IPS-18a (cell line): Measurements from ENCODE around the gene PTGR2.
"Not testable (repeated sequence)": the region's sequence is repeated elsewhere in the genome, so short reads cannot be mapped to it uniquely, and the experiment has no call there.

Source experiments
- H3K27ac ChIP-seq: one replicate; pipeline ENCODE4 v1.5.1; 2013; ENCODE audit warnings: low read length
- H3K27me3 ChIP-seq: one replicate; pipeline ENCODE4 v1.6.1; 2013; ENCODE audit warnings: mild to moderate bottlenecking, low read length; ENCODE audit not compliant: control insufficient read depth, insufficient read depth
- H3K36me3 ChIP-seq: one replicate; pipeline ENCODE4 v1.6.1; 2013; ENCODE audit warnings: low read depth, low read length; ENCODE audit not compliant: control insufficient read depth
- H3K4me1 ChIP-seq: one replicate; pipeline ENCODE4 v1.6.1; 2013; ENCODE audit warnings: low read depth, low read length; ENCODE audit not compliant: control insufficient read depth
- H3K4me3 ChIP-seq: one replicate; pipeline ENCODE4 v1.5.1; 2013; ENCODE audit warnings: low read length
- H3K9ac ChIP-seq: one replicate; pipeline ENCODE4 v1.6.1; 2013; ENCODE audit warnings: mild to moderate bottlenecking, low read length, moderate library complexity
- H3K9me3 ChIP-seq: one replicate; pipeline ENCODE4 v1.6.1; 2013; ENCODE audit warnings: low read depth, low read length; ENCODE audit not compliant: control insufficient read depth

The PTGR2 gene

DNA sequence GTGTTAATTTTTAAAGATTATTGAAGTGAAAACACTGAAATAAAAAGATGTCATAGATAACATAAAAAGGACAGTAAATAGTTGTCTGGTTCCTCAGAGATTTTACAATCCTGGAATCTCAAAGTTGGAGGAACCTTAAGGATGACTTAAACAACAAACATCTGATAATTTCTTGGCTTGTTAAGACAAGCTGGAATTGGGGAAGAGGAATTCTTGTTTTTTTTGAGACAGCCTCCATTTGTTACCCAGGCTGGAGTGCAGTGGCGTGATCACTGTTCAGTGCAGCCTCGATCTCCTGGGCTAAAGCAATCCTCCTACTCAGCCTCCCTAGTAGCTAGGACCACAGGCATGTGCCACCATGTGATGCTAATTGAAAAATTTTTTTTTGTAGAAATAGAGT is 37.3 kb downstream of the PTGR2 start:
- Histone ChIP-seq H3K9ac (no peak overlapping the region), H3K36me3 (peaks cover 8% of the 10 kb centered on the region), H3K9me3 (no peaks in the 10 kb centered on the region), H3K27me3 (no peaks in the 10 kb centered on the region), H3K4me3 (no peak overlapping the region), H3K4me1 (peaks cover 4% of the 10 kb centered on the region), H3K27ac (no peak overlapping the region)

DNA sequence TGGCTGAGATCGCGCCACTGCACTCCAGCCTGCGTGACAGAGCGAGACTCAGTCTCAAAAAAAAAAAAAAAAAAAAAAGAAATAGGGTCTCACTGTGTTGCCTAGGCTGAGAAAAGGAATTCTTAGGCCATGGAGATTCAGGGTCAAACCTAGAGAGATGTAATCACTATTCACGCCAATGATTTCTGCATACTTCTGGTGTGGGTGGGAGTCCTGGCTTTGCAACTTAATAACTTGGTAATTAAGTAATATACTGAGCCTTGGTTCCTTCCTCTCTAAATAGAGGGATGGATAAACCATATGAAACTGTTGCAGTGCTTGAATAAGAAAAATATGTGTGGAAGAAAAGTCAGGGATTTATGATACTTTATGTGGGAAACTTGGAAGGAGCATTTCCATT is 37.7 kb downstream of the PTGR2 start:
- H3K4me1 ChIP-seq: peaks cover 4% of the 10 kb centered on the region
- H3K27me3 ChIP-seq: no peaks in the 10 kb centered on the region
- H3K27ac ChIP-seq: no peak overlapping the region
- peaks cover 12% of the 10 kb centered on the region for H3K36me3 ChIP-seq
- no peaks in the 10 kb centered on the region for H3K9me3 ChIP-seq
- no peak overlapping the region for H3K4me3 ChIP-seq
- no peak overlapping the region for H3K9ac ChIP-seq

DNA sequence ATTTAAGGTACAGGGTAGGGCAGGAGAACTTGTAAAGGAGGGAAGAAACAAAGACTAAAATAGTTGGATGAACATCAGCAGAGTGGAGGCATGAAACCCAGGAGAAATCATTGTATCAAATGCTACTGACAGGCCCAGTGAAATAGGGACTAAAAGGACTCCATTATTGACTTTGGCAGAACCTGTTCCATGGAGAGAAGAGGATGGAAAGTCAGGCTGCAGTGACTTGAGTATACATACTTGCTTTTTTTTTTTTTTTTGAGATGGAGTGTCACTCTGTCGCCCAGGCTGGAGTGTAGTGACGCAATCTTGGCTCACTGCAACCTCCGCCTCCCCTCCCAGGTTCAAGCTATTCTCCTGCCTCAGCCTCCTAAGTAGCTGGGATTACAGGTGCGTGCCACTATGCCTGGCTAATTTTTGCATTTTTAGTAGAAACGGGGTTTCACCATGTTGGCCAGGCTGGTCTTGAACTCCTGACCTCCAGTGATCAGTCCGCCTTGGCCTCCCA is 42.6 kb downstream of the PTGR2 start:
- not testable (repeated sequence) for H3K9me3 ChIP-seq, H3K4me1 ChIP-seq, H3K4me3 ChIP-seq, H3K27me3 ChIP-seq, H3K27ac ChIP-seq, H3K9ac ChIP-seq
- peaks cover 48% of the 10 kb centered on the region for H3K36me3 ChIP-seq

DNA sequence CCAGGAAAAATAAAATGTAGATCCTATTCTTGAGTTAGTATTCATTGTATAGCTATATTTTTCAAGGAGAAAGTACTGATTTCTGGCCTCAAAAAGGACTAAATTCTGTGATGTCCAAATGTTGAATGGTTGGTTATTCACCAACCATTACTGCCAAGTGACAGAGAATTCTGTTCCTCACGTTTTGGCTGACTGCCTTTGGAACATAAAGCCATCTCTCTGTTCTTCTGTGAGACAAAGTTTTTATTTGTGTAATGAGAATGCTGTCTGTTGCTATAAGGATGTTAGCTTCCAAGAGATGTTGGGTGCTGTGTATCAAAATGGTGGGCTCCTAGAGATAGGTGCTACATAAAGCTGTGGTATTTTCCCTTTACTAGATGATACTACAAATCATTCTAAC is 44.3 kb downstream of the PTGR2 start:
- Histone ChIP-seq H3K27me3 (no peaks in the 10 kb centered on the region), H3K4me3 (no peak overlapping the region), H3K9ac (no peak overlapping the region), H3K27ac (no peak overlapping the region), H3K4me1 (no peaks in the 10 kb centered on the region), H3K36me3 (peaks cover 48% of the 10 kb centered on the region), H3K9me3 (no peaks in the 10 kb centered on the region)

DNA sequence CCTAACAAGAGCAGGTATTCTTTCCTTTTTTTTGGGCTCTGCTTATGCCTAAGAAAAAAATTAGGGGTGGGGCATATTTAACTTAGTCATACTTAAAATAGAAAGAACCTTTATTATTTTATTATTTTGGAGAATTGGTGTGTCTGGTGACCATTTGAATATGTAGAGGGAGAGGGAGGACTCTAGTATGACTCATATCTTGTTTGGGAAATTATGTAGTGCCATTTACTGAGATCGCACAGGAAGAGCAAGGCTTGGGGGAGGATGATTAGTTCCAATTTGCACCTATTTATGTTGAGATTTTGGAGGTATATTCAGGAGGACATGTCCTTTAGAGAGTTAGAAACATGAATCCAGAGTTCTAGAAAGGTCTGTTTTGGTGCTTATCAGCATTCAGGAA is 44.9 kb downstream of the PTGR2 start:
- H3K9me3 ChIP-seq: no peaks in the 10 kb centered on the region
- H3K4me3 ChIP-seq: no peak overlapping the region
- H3K27ac ChIP-seq: no peak overlapping the region
- no peaks in the 10 kb centered on the region for H3K4me1 ChIP-seq
- peaks cover 48% of the 10 kb centered on the region for H3K36me3 ChIP-seq
- no peaks in the 10 kb centered on the region for H3K27me3 ChIP-seq
- H3K9ac ChIP-seq: no peak overlapping the region

DNA sequence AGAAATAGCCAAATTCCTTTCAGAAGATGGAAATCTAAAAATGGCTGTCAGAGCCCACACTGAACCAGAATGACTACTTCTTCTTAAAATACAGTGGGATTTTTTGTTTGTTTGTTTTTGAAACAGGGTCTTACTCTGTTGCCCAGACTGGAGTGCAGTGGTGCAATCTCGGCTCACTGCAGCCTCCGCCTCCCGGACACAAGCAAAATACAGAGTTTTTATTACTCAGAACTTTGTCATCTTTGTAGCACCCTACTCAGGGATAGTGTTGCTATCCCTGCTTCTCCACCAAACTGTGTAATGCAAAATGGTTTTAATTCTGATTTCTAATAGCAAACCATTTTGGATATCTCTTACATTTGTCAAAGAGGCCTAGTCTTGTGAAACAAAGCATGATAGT is 51.4 kb downstream of the PTGR2 start:
- H3K27ac ChIP-seq: no peak overlapping the region
- no peak overlapping the region for H3K9ac ChIP-seq
- H3K4me1 ChIP-seq: no peaks in the 10 kb centered on the region
- no peaks in the 10 kb centered on the region for H3K27me3 ChIP-seq
- H3K36me3 ChIP-seq: peaks cover 45% of the 10 kb centered on the region
- no peak overlapping the region for H3K4me3 ChIP-seq
- no peaks in the 10 kb centered on the region for H3K9me3 ChIP-seq

DNA sequence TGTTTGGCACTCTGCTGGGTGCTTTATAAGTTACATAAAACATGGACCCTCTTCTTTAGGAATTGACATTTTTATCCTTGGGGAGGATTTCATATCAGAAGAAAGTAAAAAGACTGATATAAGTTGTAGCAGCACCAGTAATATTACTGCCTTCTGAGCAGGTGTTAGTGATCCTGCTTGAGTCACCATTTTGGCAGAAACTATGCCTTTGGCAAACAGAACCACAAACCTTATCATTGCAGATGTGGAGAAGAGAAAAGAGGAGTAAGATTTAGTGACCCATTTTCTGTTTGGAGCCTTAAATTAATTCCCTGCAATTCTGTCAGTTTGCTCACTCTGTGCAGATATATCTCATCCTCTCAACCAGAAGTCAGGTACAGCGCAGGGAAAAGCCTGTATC is 58.0 kb downstream of the PTGR2 start:
- Histone ChIP-seq H3K9ac (no peak overlapping the region), H3K9me3 (no peaks in the 10 kb centered on the region), H3K36me3 (peaks cover 58% of the 10 kb centered on the region), H3K4me3 (no peak overlapping the region), H3K27me3 (no peaks in the 10 kb centered on the region), H3K4me1 (no peaks in the 10 kb centered on the region), H3K27ac (no peak overlapping the region)

DNA sequence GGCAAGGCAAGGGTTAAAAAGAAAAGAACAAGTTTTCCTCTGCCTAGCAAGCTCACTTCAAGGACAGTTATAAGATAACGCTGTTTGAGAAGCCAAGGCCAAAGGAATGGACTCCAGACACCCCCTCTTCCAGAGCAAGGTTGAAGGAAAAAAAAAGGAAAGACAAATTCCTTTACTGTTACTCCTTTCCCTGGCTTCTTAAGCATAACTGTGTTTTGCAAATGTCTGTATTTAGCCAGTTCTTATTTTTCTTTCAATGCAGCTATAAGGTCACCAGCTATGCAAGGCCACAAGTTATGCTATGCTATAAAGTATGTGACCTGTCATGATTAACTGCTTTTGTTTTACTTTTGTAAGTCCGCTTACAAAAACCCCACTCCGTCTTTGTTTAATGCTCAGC is 61.6 kb downstream of the PTGR2 start:
- no peaks in the 10 kb centered on the region for H3K9me3 ChIP-seq
- H3K27ac ChIP-seq: no peak overlapping the region
- H3K27me3 ChIP-seq: no peaks in the 10 kb centered on the region
- H3K4me1 ChIP-seq: no peaks in the 10 kb centered on the region
- H3K36me3 ChIP-seq: peaks cover 39% of the 10 kb centered on the region
- no peak overlapping the region for H3K4me3 ChIP-seq
- no peak overlapping the region for H3K9ac ChIP-seq

DNA sequence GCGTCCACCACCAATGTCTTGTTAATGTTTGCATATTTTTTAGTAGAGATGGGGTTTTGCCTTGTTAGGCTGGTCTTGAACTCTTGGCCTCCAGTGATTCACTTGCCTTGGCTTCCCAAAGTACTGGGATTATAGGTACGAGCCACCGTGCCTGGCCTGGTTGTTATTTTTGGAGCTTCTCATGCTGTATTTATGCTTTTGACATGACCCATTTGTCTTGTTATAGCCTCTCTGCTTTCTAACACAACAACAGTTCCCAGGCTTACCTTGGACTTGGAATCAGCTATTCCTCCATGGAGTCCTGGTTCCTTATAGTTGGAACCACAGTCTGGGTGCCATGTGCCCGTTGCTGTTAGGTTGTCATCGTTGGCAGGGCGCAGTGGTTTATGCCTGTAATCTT is 64.7 kb downstream of the PTGR2 start:
- Histone ChIP-seq H3K27ac (no peak overlapping the region), H3K9ac (no peak overlapping the region), H3K9me3 (no peaks in the 10 kb centered on the region), H3K27me3 (no peaks in the 10 kb centered on the region), H3K36me3 (peaks cover 22% of the 10 kb centered on the region), H3K4me1 (no peaks in the 10 kb centered on the region), H3K4me3 (no peak overlapping the region)

DNA sequence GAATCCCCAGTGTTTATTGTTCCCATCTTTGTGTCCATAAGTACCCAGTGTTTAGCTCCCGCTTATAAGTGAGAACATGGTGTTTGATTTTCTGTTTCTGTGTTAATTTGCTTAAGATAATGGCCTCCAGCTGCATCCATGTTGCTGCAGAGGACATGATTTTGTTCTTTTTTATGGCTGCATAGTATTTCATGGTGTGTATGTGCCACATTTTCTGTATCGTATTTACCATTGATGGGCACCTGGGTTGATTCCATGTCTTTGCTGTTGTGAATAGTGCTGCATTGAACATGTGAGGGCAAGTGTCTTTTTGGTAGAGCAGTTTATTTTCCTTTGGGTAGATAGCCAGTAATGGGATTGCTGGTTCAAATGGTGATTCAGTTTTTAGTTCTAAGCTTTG is 67.8 kb downstream of the PTGR2 start:
- H3K36me3 ChIP-seq: peaks cover 34% of the 10 kb centered on the region
- H3K4me1 ChIP-seq: not testable (repeated sequence)

DNA sequence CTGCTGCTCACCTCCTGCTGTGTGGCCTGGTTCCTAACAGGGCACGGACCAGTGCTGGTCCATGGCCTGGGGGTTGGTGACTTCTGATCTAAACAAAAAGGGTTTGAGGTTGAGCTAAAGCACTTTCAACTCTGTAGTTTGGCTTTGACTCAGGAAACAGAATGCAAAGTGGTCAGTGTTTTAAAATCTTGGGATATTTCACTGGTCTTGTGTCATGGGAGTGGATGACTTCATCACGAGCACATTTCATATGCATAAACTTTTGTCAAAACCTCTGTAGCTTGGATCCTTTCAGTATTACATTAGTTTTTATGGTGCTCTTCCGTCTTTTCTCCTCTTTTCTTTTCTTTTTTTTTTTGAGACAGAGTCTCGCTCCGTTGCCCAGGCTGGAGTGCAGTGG is 72.7 kb downstream of the PTGR2 start:
- no peaks in the 10 kb centered on the region for H3K9me3 ChIP-seq
- H3K27me3 ChIP-seq: no peaks in the 10 kb centered on the region
- H3K9ac ChIP-seq: no peak overlapping the region
- H3K4me1 ChIP-seq: no peaks in the 10 kb centered on the region
- peaks cover 54% of the 10 kb centered on the region for H3K36me3 ChIP-seq
- H3K27ac ChIP-seq: no peak overlapping the region
- H3K4me3 ChIP-seq: no peak overlapping the region

More for the DNA sequence above, 67.8 kb downstream of the PTGR2 start:
- not testable (repeated sequence) for H3K9ac ChIP-seq, H3K27ac ChIP-seq, H3K27me3 ChIP-seq, H3K9me3 ChIP-seq, H3K4me3 ChIP-seq
